HepG2 (cell line): Measurements from ENCODE around the gene KRTAP12-1. TPM values are rescaled to one million over a fixed set of nuclear protein-coding genes. Genes with fewer than 3 reads are reported as not detected.

ENCODE experiments used
- FOXA3 ChIP-seq: IDR thresholded peaks from 2 replicates; pipeline ENCODE4 v1.6.1; 2016; ENCODE audit warnings: missing genetic modification reagents, missing compliant biosample characterization
- KDM6A ChIP-seq: IDR thresholded peaks from 2 replicates; pipeline ENCODE4 v1.6.1; 2016; ENCODE audit warnings: low read depth
- KLF6 ChIP-seq: IDR thresholded peaks from 2 replicates; pipeline ENCODE4 v1.8.0; 2016; ENCODE audit warnings: missing biosample characterization, missing genetic modification reagents
- MTA1 ChIP-seq: sonication (generic); formaldehyde crosslinking; IDR thresholded peaks from 2 replicates; pipeline ENCODE4 v1.4.0; 2020; ENCODE audit warnings: missing genetic modification reagents, mild to moderate bottlenecking, borderline replicate concordance
- NR2F1 ChIP-seq, 2 experiments: fragments of 450-650 bp in 1 of 2; formaldehyde crosslinking in 1 of 2; IDR thresholded peaks; 2 replicates each; pipeline versions ENCODE4 v1.5.0 to v1.6.1; 2016 to 2020; ENCODE audit warnings: mild to moderate bottlenecking in 1 of 2, missing compliant biosample characterization in 1 of 2, missing genetic modification reagents in 1 of 2, moderate library complexity in 1 of 2
- NR2F2 ChIP-seq: IDR thresholded peaks from 2 replicates; pipeline ENCODE4 v1.6.1; 2012; ENCODE audit warnings: low read depth, inconsistent platforms, borderline replicate concordance
- PATZ1 ChIP-seq: sonication (generic); formaldehyde crosslinking; IDR thresholded peaks from 2 replicates; pipeline ENCODE4 v1.4.0; 2020; ENCODE audit warnings: missing genetic modification reagents
- PHF8 ChIP-seq: sonication (generic); formaldehyde crosslinking; IDR thresholded peaks from 2 replicates; pipeline ENCODE4 v1.5.0; 2020; ENCODE audit warnings: missing genetic modification reagents
- PITX1 ChIP-seq: sonication (generic); formaldehyde crosslinking; IDR thresholded peaks from 2 replicates; pipeline ENCODE4 v1.5.1; 2020; ENCODE audit warnings: mild to moderate bottlenecking, missing genetic modification reagents
- RBFOX2 ChIP-seq: fragments of 200-400 bp; formaldehyde crosslinking; IDR thresholded peaks from 2 replicates; pipeline ENCODE4 v1.6.1; 2017; ENCODE audit warnings: low read depth, mild to moderate bottlenecking, low read length
- RXRB ChIP-seq: IDR thresholded peaks from 2 replicates; pipeline ENCODE4 v1.6.1; 2016; ENCODE audit warnings: borderline replicate concordance, missing genetic modification reagents, missing compliant biosample characterization
- SP2 ChIP-seq: sonication (generic); formaldehyde crosslinking; IDR thresholded peaks from 2 replicates; pipeline ENCODE4 v1.5.1; 2020; ENCODE audit warnings: mild to moderate bottlenecking, missing genetic modification reagents
- THAP11 ChIP-seq: IDR thresholded peaks from 2 replicates; pipeline ENCODE4 v1.6.1; 2016; ENCODE audit warnings: missing biosample characterization, missing genetic modification reagents
- ZBTB33 ChIP-seq: sonication (generic); formaldehyde crosslinking; IDR thresholded peaks from 2 replicates; pipeline ENCODE4 v1.4.0; 2020; ENCODE audit warnings: missing genetic modification reagents
- ZNF260 ChIP-seq: sonication (generic); formaldehyde crosslinking; IDR thresholded peaks from 2 replicates; pipeline ENCODE4 v1.4.0; 2020; ENCODE audit warnings: missing genetic modification reagents, low read depth, mild to moderate bottlenecking, borderline replicate concordance
- ZNF292 ChIP-seq: sonication (generic); formaldehyde crosslinking; IDR thresholded peaks from 2 replicates; pipeline ENCODE4 v1.8.1; 2022; ENCODE audit warnings: mild to moderate bottlenecking, low read depth, missing genetic modification reagents, borderline replicate concordance
- ZNF331 ChIP-seq: sonication (generic); formaldehyde crosslinking; IDR thresholded peaks from 2 replicates; pipeline ENCODE4 v1.4.0; 2020; ENCODE audit warnings: missing genetic modification reagents
- ZNF33A ChIP-seq: sonication (generic); formaldehyde crosslinking; IDR thresholded peaks from 2 replicates; pipeline ENCODE4 v1.5.1; 2020; ENCODE audit warnings: missing genetic modification reagents, mild to moderate bottlenecking, moderate library complexity, borderline replicate concordance
- ZNF652 ChIP-seq: IDR thresholded peaks from 2 replicates; pipeline ENCODE4 v1.6.1; 2016; ENCODE audit warnings: low read depth, borderline replicate concordance
- polyA plus RNA-seq, 8 experiments: library from polyadenylated mRNA; depleted of rRNA in 3 of 8; stranded (reverse) in 7 of 8; unstranded in 1 of 8; fragments of >200 nt; fragmentation: Illumina TruSeq in 4 of 8; extraction: Trizol in 4 of 8; gene quantifications; 2 replicates each; pipeline versions ENCODE4 v1.2.1 to v1.2.3, GENCODE V29; 2011 to 2016; ENCODE audit warnings: low read depth in 4 of 8, missing spikeins in 1 of 8, mixed read lengths in 1 of 8; ENCODE audit not compliant: insufficient read depth in 1 of 8
- total RNA-seq, 5 experiments: library from RNA; depleted of rRNA; stranded (reverse); fragments of >200 nt; fragmentation: Illumina TruSeq; extraction: Trizol; gene quantifications; 2 replicates each; pipeline ENCODE4 v1.2.3, GENCODE V29; 2016; ENCODE audit warnings: low read depth in 1 of 5
- TF ChIP-seq, protein P1 (sequence below), 2 experiments: sonication (generic) in 1 of 2; formaldehyde crosslinking in 1 of 2; IDR thresholded peaks; 2 replicates each; pipeline versions ENCODE4 v1.5.1 to v1.6.1; 2011 to 2020; ENCODE audit warnings: borderline replicate concordance in 1 of 2, low read depth in 1 of 2, low read length in 1 of 2, mild to moderate bottlenecking in 1 of 2, missing genetic modification reagents in 1 of 2, moderate library complexity in 1 of 2
- TF ChIP-seq, protein P2 (sequence below): sonication (generic); formaldehyde crosslinking; IDR thresholded peaks from 2 replicates; pipeline ENCODE4 v1.4.0; 2020; ENCODE audit warnings: mild to moderate bottlenecking, missing genetic modification reagents

KRTAP12-1 gene
- total and polyA plus RNA-seq, 2 of the 13 experiments (the other 11 are each of a cell fraction or from before 2014, with no cell fraction given), result not detected

DNA sequence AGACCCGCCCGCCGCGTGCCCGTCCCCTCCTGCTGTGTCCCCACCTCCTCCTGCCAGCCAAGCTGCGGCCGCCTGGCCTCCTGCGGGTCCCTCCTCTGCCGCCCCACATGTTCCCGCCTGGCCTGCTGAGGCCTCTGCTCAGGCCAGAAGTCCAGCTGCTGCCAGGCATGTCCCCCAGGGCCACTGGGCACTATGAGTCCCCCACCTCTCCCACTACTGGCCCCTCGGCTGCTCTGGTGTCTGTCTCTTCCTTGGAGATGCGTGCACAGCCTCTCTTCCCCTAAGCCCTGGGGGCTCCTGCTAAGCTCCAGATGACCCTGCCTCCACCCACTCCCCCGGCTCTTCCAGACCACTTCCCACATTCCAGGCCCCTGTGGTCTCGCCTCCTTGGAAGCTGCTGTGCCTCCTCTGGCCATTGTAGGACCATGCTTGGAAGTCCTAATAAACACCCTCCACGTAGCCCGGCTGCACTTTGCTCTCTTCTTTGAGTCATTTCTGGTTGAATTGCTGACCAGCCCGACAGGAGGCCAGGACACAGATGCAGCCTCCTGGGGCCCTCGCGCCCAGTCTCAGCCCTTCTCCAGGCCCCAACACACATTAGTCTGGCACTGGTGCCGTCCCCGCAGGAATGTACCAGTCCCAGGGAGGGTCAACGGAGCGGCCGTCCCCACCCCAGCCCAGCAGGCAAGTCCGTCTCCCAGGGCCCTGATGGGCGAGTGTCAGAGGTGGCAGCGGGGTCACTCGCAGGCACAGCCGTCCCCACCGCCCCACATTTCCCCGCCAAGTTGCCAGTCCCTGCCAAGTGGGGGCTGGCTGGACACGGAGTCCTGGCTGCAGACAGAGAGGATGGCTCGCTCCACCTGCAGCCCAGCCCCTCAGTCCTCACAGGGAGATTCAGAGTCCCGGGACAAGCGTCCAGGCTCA is 16.1 kb upstream of the KRTAP12-1 start (continued):
- TF ChIP-seq MTA1 (CRISPR knock-in tag), result peak; percentile 62; the same call in 1 of the 2 replicates
- no peak for TF ChIP-seq NR2F2
- peak; percentile 77 for TF ChIP-seq ZNF292 (CRISPR knock-in tag)
- TF ChIP-seq RBFOX2, result no peak
- TF ChIP-seq RXRB, result 0 out of 2 replicates have a peak, but pooled peaks have one; percentile 15
- peak; percentile 83; the same call in 1 of the 2 replicates for TF ChIP-seq ZNF33A
- peak; percentile 65 for TF ChIP-seq KDM6A (CRISPR knock-in tag)
- TF ChIP-seq, protein P1, sequence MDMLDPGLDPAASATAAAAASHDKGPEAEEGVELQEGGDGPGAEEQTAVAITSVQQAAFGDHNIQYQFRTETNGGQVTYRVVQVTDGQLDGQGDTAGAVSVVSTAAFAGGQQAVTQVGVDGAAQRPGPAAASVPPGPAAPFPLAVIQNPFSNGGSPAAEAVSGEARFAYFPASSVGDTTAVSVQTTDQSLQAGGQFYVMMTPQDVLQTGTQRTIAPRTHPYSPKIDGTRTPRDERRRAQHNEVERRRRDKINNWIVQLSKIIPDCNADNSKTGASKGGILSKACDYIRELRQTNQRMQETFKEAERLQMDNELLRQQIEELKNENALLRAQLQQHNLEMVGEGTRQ (IDR thresholded peaks at IDR 0.05; ENCODE audit: low read depth, low read length), result no peak
- TF ChIP-seq, protein P1 (CRISPR knock-in tag; IDR thresholded peaks at IDR 0.05; ENCODE audit: borderline replicate concordance), result no peak
- no peak for TF ChIP-seq PITX1 (CRISPR knock-in tag)
- peak in 1 of 2 experiments; percentile 45; a peak in 1 of 4 replicates for TF ChIP-seq NR2F1 (CRISPR knock-in tag; IDR thresholded peaks at IDR 0.05)
- TF ChIP-seq, protein P2, sequence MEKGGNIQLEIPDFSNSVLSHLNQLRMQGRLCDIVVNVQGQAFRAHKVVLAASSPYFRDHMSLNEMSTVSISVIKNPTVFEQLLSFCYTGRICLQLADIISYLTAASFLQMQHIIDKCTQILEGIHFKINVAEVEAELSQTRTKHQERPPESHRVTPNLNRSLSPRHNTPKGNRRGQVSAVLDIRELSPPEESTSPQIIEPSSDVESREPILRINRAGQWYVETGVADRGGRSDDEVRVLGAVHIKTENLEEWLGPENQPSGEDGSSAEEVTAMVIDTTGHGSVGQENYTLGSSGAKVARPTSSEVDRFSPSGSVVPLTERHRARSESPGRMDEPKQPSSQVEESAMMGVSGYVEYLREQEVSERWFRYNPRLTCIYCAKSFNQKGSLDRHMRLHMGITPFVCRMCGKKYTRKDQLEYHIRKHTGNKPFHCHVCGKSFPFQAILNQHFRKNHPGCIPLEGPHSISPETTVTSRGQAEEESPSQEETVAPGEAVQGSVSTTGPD (CRISPR knock-in tag), result no peak
- peak; percentile 47; the same call in 1 of the 2 replicates for TF ChIP-seq PATZ1 (CRISPR knock-in tag)
- no peak for TF ChIP-seq ZBTB33
- 0 out of 2 replicates have a peak, but pooled peaks have one; percentile 42 for TF ChIP-seq SP2 (CRISPR knock-in tag)
- TF ChIP-seq FOXA3 (CRISPR knock-in tag), result 0 out of 2 replicates have a peak, but pooled peaks have one; percentile 38
- TF ChIP-seq KLF6 (CRISPR knock-in tag), result no peak
- TF ChIP-seq ZNF331 (CRISPR knock-in tag), result no peak
- no peak for TF ChIP-seq ZNF260
- no peak for TF ChIP-seq THAP11 (CRISPR knock-in tag)
- peak; percentile 33; the same call in 1 of the 2 replicates for TF ChIP-seq PHF8 (CRISPR knock-in tag)
- no peak for TF ChIP-seq ZNF652 (CRISPR knock-in tag)
